ENCODE data around the gene BSG. TPM values are rescaled to one million over a fixed set of nuclear protein-coding genes. Genes with fewer than 3 reads are reported as not detected.

Gene BSG
- total RNA-seq, 1 experiment from 2014 or later = 758 TPM

DNA sequence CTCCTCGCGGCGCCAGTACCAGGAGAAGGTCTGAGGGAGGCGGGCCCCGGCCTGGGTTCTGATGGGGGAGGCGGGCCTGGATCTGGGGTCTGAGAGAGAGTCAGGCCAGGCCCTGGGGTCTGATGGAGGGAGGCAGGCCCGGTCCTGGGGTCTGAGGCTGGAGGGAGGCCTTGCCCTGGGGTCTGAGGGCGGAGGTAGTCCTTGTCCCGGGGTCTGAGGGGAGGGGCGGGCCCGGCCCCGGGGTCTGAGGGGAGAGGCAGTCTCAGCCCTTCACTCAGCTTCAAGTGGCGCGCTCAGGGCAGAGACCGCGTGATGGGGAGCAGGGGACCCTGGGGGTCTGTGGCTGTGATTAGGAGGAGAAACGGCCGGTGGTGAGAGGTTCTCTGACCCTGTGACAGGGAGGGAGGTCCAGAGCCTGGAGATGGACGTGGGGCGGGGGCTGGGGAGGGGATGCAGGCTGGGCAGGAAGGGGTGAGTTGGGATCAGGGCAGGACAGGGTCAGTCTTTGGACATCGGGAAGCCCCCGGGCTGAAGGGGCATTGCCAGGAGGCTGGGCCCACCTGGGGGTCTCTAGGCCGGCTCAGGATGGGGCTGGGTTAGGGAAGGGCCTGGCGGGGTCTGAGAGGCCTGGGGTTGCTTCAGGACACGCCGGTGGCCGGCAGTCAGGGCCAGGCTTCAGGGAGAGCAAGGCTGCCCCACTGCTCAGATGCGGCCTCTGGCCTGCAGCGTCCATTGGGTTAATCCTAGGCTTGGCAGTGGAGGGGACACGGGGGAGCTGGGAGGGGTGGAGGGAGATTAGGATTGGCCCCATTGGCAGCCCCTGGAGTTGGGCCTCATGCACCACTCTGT is 36.0 kb downstream of the BSG start (continued):
- TF ChIP-seq ZNF512 (CRISPR knock-in tag; IDR thresholded peaks at IDR 0.05; ENCODE audit: borderline replicate concordance) (no peak), ELF4 (CRISPR knock-in tag; IDR thresholded peaks at IDR 0.05; ENCODE audit: low read depth) (no peak), CREB1 (CRISPR knock-in tag; IDR thresholded peaks at IDR 0.05) (no peak)

- POLR2A ChIA-PET = no interaction called here
- DNase-seq (ENCODE audit: low spot score) (no peak), ATAC-seq (no peak)
- Mint-ChIP-seq H3K4me3 (no peak overlapping the region), H3K9me3 (no peaks in the 10 kb centered on the region), H3K27ac (no peak overlapping the region), H3K36me3 (peaks cover 3% of the 10 kb centered on the region), H3K27me3 (ENCODE audit: low read depth) (no peaks in the 10 kb centered on the region), H3K4me1 (peaks cover 3% of the 10 kb centered on the region; the same call in 1 of the 2 replicates)
- CTCF ChIA-PET = no interaction called here
- TF ChIP-seq, protein P1, sequence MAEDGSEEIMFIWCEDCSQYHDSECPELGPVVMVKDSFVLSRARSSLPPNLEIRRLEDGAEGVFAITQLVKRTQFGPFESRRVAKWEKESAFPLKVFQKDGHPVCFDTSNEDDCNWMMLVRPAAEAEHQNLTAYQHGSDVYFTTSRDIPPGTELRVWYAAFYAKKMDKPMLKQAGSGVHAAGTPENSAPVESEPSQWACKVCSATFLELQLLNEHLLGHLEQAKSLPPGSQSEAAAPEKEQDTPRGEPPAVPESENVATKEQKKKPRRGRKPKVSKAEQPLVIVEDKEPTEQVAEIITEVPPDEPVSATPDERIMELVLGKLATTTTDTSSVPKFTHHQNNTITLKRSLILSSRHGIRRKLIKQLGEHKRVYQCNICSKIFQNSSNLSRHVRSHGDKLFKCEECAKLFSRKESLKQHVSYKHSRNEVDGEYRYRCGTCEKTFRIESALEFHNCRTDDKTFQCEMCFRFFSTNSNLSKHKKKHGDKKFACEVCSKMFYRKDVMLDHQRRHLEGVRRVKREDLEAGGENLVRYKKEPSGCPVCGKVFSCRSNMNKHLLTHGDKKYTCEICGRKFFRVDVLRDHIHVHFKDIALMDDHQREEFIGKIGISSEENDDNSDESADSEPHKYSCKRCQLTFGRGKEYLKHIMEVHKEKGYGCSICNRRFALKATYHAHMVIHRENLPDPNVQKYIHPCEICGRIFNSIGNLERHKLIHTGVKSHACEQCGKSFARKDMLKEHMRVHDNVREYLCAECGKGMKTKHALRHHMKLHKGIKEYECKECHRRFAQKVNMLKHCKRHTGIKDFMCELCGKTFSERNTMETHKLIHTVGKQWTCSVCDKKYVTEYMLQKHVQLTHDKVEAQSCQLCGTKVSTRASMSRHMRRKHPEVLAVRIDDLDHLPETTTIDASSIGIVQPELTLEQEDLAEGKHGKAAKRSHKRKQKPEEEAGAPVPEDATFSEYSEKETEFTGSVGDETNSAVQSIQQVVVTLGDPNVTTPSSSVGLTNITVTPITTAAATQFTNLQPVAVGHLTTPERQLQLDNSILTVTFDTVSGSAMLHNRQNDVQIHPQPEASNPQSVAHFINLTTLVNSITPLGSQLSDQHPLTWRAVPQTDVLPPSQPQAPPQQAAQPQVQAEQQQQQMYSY (CRISPR knock-in tag; IDR thresholded peaks at IDR 0.05) = no peak
- TF ChIP-seq TEAD4 (CRISPR knock-in tag; IDR thresholded peaks at IDR 0.05) (no peak), ELF4 (CRISPR knock-in tag; IDR thresholded peaks at IDR 0.05; ENCODE audit: low read depth) (no peak), NFATC4 (CRISPR knock-in tag; IDR thresholded peaks at IDR 0.05) (no peak), ZNF263 (CRISPR knock-in tag; IDR thresholded peaks at IDR 0.05; ENCODE audit: low read depth) (no peak), ZNF396 (CRISPR knock-in tag; IDR thresholded peaks at IDR 0.05; ENCODE audit: borderline replicate concordance) (no peak), CREM (CRISPR knock-in tag; IDR thresholded peaks at IDR 0.05) (no peak), ZNF219 (CRISPR knock-in tag; IDR thresholded peaks at IDR 0.05; ENCODE audit: borderline replicate concordance) (no peak), ATF1 (CRISPR knock-in tag; IDR thresholded peaks at IDR 0.05) (no peak), ATF2 (CRISPR knock-in tag; IDR thresholded peaks at IDR 0.05; ENCODE audit: borderline replicate concordance, low read depth) (no peak)
- TF ChIP-seq, protein P2, sequence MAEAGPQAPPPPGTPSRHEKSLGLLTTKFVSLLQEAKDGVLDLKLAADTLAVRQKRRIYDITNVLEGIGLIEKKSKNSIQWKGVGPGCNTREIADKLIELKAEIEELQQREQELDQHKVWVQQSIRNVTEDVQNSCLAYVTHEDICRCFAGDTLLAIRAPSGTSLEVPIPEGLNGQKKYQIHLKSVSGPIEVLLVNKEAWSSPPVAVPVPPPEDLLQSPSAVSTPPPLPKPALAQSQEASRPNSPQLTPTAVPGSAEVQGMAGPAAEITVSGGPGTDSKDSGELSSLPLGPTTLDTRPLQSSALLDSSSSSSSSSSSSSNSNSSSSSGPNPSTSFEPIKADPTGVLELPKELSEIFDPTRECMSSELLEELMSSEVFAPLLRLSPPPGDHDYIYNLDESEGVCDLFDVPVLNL (CRISPR knock-in tag; IDR thresholded peaks at IDR 0.05; ENCODE audit: borderline replicate concordance, low read depth) = no peak
- TF ChIP-seq, protein P3, sequence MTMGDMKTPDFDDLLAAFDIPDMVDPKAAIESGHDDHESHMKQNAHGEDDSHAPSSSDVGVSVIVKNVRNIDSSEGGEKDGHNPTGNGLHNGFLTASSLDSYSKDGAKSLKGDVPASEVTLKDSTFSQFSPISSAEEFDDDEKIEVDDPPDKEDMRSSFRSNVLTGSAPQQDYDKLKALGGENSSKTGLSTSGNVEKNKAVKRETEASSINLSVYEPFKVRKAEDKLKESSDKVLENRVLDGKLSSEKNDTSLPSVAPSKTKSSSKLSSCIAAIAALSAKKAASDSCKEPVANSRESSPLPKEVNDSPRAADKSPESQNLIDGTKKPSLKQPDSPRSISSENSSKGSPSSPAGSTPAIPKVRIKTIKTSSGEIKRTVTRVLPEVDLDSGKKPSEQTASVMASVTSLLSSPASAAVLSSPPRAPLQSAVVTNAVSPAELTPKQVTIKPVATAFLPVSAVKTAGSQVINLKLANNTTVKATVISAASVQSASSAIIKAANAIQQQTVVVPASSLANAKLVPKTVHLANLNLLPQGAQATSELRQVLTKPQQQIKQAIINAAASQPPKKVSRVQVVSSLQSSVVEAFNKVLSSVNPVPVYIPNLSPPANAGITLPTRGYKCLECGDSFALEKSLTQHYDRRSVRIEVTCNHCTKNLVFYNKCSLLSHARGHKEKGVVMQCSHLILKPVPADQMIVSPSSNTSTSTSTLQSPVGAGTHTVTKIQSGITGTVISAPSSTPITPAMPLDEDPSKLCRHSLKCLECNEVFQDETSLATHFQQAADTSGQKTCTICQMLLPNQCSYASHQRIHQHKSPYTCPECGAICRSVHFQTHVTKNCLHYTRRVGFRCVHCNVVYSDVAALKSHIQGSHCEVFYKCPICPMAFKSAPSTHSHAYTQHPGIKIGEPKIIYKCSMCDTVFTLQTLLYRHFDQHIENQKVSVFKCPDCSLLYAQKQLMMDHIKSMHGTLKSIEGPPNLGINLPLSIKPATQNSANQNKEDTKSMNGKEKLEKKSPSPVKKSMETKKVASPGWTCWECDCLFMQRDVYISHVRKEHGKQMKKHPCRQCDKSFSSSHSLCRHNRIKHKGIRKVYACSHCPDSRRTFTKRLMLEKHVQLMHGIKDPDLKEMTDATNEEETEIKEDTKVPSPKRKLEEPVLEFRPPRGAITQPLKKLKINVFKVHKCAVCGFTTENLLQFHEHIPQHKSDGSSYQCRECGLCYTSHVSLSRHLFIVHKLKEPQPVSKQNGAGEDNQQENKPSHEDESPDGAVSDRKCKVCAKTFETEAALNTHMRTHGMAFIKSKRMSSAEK (CRISPR knock-in tag; IDR thresholded peaks at IDR 0.05; ENCODE audit: borderline replicate concordance) = no peak
Observed at GRCh38 chr19:609004-609346, 36.6 kb downstream of the BSG start.

All from WTC11 (cell line).